Activated B cell treated with CpG ODN at 0.5 μM for 24 hours (primary cell): ENCODE results near the gene PTPRC. TPM values are rescaled to one million over a fixed set of nuclear protein-coding genes. Genes with fewer than 3 reads are reported as not detected.

Source experiments
- ATAC-seq: fragments of 200-7000 bp; cut with Tn5 transposase; one replicate; pipeline ENCODE4 v1.10.0; 2021; ENCODE audit warnings: low read depth, mild to moderate bottlenecking, moderate library complexity
- CTCF ChIA-PET: fragments of 350-600 bp; sonication (Branson Sonifier 250); formaldehyde crosslinking; loops from one replicate; lab custom pipeline; 2021; ENCODE audit warnings: antibody characterized with exemption; lab: Charles Lee
- POLR2A ChIA-PET: fragments of 350-600 bp; sonication (Branson Sonifier 250); formaldehyde crosslinking; loops from one replicate; lab custom pipeline; 2021; ENCODE audit warnings: antibody characterized with exemption; lab: Charles Lee
- DNase-seq: peaks from one replicate; pipeline ENCODE4 v3.0.0; 2022
- H3K27ac Mint-ChIP-seq: one replicate; pipeline ENCODE4 v1.8.0; 2020; ENCODE audit warnings: mixed read lengths
- H3K27me3 Mint-ChIP-seq: one replicate; pipeline ENCODE4 v1.8.0; 2021; ENCODE audit warnings: mixed read lengths
- H3K36me3 Mint-ChIP-seq: one replicate; pipeline ENCODE4 v1.8.0; 2021; ENCODE audit warnings: low read depth, mixed read lengths
- H3K4me1 Mint-ChIP-seq: one replicate; pipeline ENCODE4 v1.8.0; 2021; ENCODE audit warnings: mixed read lengths
- H3K4me3 Mint-ChIP-seq: one replicate; pipeline ENCODE4 v1.8.0; 2020; ENCODE audit warnings: mild to moderate bottlenecking, mixed read lengths
- H3K9me3 Mint-ChIP-seq: one replicate; pipeline ENCODE4 v1.8.0; 2020; ENCODE audit warnings: mixed read lengths
- CTCF ChIP-seq: fragments of 200-600 bp; IDR thresholded peaks from one replicate; pipeline ENCODE4 v1.8.0; 2022; ENCODE audit warnings: antibody characterized with exemption, mild to moderate bottlenecking
- intact Hi-C: fragments of 100-400 bp; cut with micrococcal nuclease; formaldehyde crosslinking; loops from one replicate; pipeline ENCODE4 v1.15.1; 2024
- total RNA-seq: library from RNA; stranded (reverse); gene quantifications from 2 replicates; pipeline ENCODE4 v1.2.3, GENCODE V29; 2022

PTPRC gene
- total RNA-seq, 1 donor from 2014 or later = 506 TPM

DNA sequence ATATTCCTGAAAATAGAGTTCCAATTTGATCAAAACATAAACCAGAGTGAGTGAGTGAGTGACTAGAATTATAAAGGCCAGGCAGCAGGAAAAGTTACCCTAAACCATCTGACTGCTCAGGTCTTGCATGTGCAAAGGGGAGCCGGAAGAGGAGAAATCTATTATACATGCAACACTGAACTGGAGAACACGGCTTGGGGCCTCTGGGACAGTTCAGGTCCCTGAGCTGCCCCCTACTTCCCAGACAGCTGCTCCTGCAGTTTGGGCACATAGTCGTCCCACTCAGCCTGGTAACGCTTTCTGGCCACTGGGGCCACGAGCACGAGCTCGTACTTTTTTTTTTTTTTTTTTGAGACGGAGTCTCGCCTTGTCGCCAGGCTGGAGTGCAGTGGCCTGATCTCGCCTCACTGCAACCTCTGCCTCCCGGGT, 40.1 kb downstream of the PTPRC start:
- ATAC-seq = peak; percentile 60
- CTCF ChIA-PET = interaction anchor here (0.6 to 1.3 kb wide), 3 partner anchors 28 to 135 kb away, joined by 3 to 4 read pairs (median 3); partner anchors contain the start of gene PTPRC

GRCh38 chr1:198679535-198680173, 40.8 kb downstream of the PTPRC start:
- H3K9me3 Mint-ChIP-seq = no peaks in the 10 kb centered on the region
- no peak for TF ChIP-seq CTCF
- H3K4me3 Mint-ChIP-seq = peak overlapping the region; percentile 62
- H3K27me3 Mint-ChIP-seq = no peaks in the 10 kb centered on the region
- intact Hi-C loops = loop anchor here (1.0 to 10.0 kb wide), 2 partner anchors 8 to 325 kb away; no protein-coding TSS in a partner anchor
- peaks cover 36% of the 10 kb centered on the region for H3K36me3 Mint-ChIP-seq
- ATAC-seq (no peak), DNase-seq (no peak)
- peaks cover 93% of the 10 kb centered on the region for H3K4me1 Mint-ChIP-seq
- CTCF ChIA-PET = interaction anchor here (0.6 to 1.3 kb wide), 3 partner anchors 29 to 136 kb away, joined by 3 to 4 read pairs (median 3); partner anchors contain the start of gene PTPRC
- peak overlapping the region; percentile 97 for H3K27ac Mint-ChIP-seq
- POLR2A ChIA-PET = interaction anchor here (0.7 to 7.0 kb wide), 19 partner anchors 10 to 161 kb away, joined by 3 to 122 read pairs (median 6); partner anchors contain the start of gene PTPRC

More for the DNA sequence above, 40.1 kb downstream of the PTPRC start:
- no peak for TF ChIP-seq CTCF
- Mint-ChIP-seq H3K4me1 (peaks cover 91% of the 10 kb centered on the region), H3K4me3 (peak overlapping the region; percentile 62), H3K9me3 (no peaks in the 10 kb centered on the region), H3K36me3 (peaks cover 40% of the 10 kb centered on the region), H3K27ac (peak overlapping the region; percentile 97), H3K27me3 (no peaks in the 10 kb centered on the region)
- POLR2A ChIA-PET = interaction anchor here (0.6 to 7.0 kb wide), 23 partner anchors 9 to 414 kb away, joined by 3 to 122 read pairs (median 5); partner anchors contain the start of gene PTPRC
- intact Hi-C loops = loop anchor here (1.0 kb wide), 1 partner anchor 8 kb away; no protein-coding TSS in a partner anchor
- DNase-seq = peak; percentile 52

DNA sequence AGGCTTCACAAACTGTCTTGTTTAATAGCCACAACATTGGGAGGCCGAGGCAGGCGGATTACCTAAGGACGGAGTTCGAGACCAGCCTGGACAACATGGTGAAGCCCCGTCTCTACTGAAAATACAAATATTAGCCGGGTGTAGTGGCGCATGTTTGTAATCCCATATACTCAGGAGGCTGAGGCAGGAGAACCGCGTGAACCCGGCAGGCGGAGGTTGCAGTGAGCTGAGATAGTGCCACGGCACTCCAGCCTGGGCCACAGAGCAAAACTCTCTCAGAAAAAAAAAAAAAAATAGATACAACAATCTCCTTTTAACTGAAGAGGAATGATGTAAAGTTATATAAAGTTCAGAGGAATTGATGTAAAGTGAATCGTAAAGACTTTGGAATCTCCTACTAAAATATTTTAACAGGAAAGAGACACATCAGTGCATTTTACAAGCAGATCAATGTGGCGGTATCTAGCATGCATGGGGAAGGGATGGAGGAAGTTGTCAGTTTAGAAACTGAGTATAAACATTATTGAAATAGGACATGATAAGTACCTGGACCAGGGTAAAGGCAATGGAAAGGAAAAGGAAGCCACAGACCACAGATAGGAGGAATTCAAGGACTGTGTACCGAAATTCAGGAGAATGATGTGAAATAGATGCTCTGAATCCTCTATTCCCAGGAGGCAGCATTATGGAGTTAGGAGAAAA, 41.5 kb downstream of the PTPRC start:
- Mint-ChIP-seq H3K9me3 (no peaks in the 10 kb centered on the region), H3K27me3 (no peaks in the 10 kb centered on the region), H3K27ac (peak overlapping the region; percentile 97), H3K4me3 (peak overlapping the region; percentile 17), H3K4me1 (peaks cover 94% of the 10 kb centered on the region), H3K36me3 (peaks cover 33% of the 10 kb centered on the region)
- ChIA-PET POLR2A (interaction anchor here (0.7 to 7.0 kb wide), 12 partner anchors 11 to 160 kb away, joined by 3 to 122 read pairs (median 16); partner anchors contain the start of gene PTPRC), CTCF (interaction anchor here (1.7 to 3.7 kb wide), 2 partner anchors 59 to 157 kb away, joined by 9 to 26 read pairs; no protein-coding TSS in a partner anchor)
- DNase-seq (no peak), ATAC-seq (no peak)
- no peak for TF ChIP-seq CTCF
- intact Hi-C loops = loop anchor here (10.0 kb wide), 1 partner anchor 326 kb away; no protein-coding TSS in a partner anchor

GRCh38 chr1:198681252-198681651, 42.4 kb downstream of the PTPRC start:
- Mint-ChIP-seq H3K27ac (peak overlapping the region; percentile 88), H3K9me3 (no peaks in the 10 kb centered on the region), H3K36me3 (peaks cover 28% of the 10 kb centered on the region), H3K4me1 (peaks cover 93% of the 10 kb centered on the region), H3K4me3 (peak overlapping the region; percentile 32), H3K27me3 (no peaks in the 10 kb centered on the region)
- ATAC-seq (no peak), DNase-seq (no peak)
- intact Hi-C loops = loop anchor here (1.0 to 10.0 kb wide), 2 partner anchors 25 to 326 kb away; no protein-coding TSS in a partner anchor
- ChIA-PET POLR2A (interaction anchor here (0.5 to 7.0 kb wide), 24 partner anchors 12 to 906 kb away, joined by 3 to 122 read pairs (median 6); partner anchors contain the start of genes DENND1B and PTPRC), CTCF (interaction anchor here (1.0 to 3.7 kb wide), 7 partner anchors 9 to 158 kb away, joined by 3 to 26 read pairs (median 4); partner anchors contain the start of gene PTPRC)
- TF ChIP-seq CTCF = no peak
